Measurements from ENCODE around the gene SOX3.

Gene SOX3

DNA sequence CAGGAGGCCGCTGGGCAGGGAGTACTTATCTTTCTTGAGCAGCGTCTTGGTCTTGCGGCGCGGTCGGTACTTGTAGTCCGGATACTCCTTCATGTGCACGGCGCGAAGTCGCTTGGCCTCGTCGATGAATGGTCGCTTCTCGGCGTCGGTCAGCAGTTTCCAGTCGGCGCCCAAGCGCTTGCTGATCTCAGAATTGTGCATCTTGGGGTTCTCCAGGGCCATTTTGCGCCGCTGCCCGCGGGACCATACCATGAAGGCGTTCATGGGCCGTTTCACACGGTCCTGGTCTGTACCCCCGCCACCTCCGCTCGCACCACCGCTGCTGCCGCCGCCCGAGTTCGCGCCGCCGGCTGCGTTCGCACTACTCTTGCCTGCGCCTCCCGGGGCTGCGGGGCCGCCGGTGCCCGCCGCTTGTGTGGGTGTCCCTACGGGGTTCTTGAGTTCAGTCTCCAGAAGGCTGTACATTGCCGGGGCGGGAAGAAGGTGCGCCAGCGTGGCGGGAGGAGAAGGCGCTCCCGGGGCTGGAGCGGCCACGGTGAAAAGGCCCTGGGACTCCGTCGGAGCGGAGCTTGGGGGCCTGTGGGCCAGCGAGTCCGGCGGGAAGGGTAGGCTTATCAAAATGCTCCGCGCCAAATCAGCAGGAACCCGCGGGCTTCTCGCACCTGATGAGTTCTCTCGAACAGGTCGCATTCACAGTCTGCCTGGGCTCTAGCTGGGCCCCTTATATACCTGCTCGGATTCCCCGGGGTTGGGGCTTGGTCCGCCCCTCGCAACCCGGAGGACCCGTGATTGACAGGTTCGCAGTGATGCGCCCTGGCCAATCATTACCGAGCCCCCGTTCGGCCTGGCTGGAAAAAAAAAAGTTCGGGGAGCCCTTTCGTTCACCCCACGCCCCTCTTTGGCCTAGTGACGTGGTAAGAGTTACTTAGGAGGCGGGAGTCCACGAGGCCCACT is at the start of gene SOX3:
Gene SOX3, minus strand, starts transcription at position 699 of the 954 bp plus-strand sequence. Its CDS starts 9 bp downstream, at position 690.
- no peak for DNase-seq (ENCODE audit: low read depth in 1 of 2, low spot score in 1 of 2)

GRCh38 chrX:140548985-140549384 is 44.1 kb upstream of the SOX3 start:
- no peak for DNase-seq (ENCODE audit: low read depth in 1 of 2, low spot score in 1 of 2)

GRCh38 chrX:140526171-140526570 is 21.3 kb upstream of the SOX3 start:
- DNase-seq (ENCODE audit: low read depth in 1 of 2, low spot score in 1 of 2) = no peak

GRCh38 chrX:140525448-140525847 is 20.6 kb upstream of the SOX3 start:
- DNase-seq (ENCODE audit: low read depth in 1 of 2, low spot score in 1 of 2) = no peak

GRCh38 chrX:140524556-140524955 is 19.7 kb upstream of the SOX3 start:
- DNase-seq (ENCODE audit: low read depth in 1 of 2, low spot score in 1 of 2) = no peak

GRCh38 chrX:140521393-140521792 is 16.5 kb upstream of the SOX3 start:
- DNase-seq (ENCODE audit: low read depth in 1 of 2, low spot score in 1 of 2) = no peak

GRCh38 chrX:140514554-140514953 is 9.7 kb upstream of the SOX3 start:
- DNase-seq (ENCODE audit: low read depth in 1 of 2, low spot score in 1 of 2) = no peak

DNA sequence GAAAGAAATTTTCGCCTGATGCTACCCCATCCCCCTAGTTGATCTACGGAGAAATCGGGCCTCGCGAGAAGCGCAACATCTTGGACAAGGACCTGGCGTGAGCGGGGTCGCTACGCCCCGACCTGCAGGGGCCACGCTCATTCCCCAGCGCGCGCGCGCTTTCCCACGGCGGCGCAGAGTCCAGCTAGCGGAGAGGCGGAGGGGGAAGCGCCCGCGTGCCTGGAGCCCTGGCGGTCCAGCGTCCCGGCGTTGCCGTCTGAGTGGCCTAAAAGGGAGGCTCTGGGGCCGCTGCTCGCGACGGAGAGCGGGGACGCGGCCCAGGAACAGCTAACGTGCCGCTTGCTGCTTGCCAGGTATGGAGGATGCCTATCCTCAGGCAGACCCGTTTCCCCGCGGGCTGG is 6.0 kb upstream of the SOX3 start:
- no peak for DNase-seq (ENCODE audit: low read depth in 1 of 2, low spot score in 1 of 2)

DNA sequence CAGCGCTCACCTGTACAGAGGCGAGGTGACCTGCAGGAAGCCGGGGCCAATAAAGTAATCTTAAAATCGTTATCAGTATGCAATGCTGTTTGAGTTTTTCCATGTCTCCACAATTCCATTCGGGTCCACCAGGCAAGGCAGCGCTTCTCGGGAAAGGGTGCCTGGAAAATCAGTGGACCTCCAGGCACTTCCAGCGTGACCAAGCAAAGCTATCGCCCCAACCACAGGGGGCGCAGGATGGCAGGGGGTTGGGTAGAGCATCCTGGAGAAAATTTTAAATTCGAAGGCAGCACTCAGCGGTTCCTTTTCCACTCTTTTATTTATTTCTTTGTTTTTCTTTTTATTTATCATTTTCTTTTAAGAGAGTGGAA is 5.4 kb upstream of the SOX3 start:
- no peak for DNase-seq (ENCODE audit: low read depth in 1 of 2, low spot score in 1 of 2)

DNA sequence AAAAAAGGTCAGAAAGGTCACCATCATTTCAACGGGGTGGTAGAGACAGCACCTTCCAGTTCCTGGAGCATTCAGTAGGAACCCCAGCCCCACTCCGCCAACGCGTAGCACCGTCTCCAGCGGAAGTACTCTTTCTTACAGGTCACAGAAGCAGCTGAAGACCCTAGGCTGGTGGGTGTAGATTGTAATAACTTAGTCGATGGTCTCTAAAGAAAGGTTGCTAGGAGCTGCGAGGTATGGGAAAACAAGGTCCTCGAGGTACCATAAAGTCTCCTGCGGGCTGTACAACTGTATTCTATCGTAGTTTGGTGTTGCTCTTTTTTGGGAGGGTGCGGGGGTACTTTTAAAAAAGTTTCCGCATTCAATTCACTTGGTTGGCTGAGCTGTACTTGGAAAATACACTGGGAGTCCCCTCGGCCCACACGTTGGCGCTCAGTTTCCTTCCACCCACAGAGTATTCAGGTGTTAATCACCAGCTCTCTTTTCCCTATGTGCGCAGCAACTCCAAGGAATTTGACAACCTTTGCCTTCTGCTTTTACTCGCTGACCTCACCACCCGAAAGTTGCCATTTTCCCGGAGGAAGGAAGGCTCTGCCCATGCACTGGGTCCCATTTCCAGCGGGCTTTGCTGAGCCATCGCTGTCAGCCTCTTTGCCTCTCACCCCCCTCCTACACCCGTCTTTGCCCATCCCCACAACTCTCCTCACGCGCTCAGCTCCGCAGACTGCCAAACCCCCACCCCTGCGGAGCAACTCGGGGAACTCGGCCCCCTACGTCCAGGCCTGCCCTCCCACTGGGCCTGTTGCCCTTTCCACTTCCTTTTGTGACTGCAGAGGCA is 4.8 kb upstream of the SOX3 start:
- no peak for DNase-seq (ENCODE audit: low read depth in 1 of 2, low spot score in 1 of 2)

GRCh38 chrX:140508958-140509357 is 4.1 kb upstream of the SOX3 start:
- DNase-seq (ENCODE audit: low read depth in 1 of 2, low spot score in 1 of 2) = no peak

GRCh38 chrX:140507982-140508305 is 3.1 kb upstream of the SOX3 start:
- no peak for DNase-seq (ENCODE audit: low read depth in 1 of 2, low spot score in 1 of 2)

- DNase-seq (ENCODE audit: low read depth in 1 of 2, low spot score in 1 of 2) = no peak
Measured at GRCh38 chrX:140507223-140507981, 2.5 kb upstream of the SOX3 start.

DNA sequence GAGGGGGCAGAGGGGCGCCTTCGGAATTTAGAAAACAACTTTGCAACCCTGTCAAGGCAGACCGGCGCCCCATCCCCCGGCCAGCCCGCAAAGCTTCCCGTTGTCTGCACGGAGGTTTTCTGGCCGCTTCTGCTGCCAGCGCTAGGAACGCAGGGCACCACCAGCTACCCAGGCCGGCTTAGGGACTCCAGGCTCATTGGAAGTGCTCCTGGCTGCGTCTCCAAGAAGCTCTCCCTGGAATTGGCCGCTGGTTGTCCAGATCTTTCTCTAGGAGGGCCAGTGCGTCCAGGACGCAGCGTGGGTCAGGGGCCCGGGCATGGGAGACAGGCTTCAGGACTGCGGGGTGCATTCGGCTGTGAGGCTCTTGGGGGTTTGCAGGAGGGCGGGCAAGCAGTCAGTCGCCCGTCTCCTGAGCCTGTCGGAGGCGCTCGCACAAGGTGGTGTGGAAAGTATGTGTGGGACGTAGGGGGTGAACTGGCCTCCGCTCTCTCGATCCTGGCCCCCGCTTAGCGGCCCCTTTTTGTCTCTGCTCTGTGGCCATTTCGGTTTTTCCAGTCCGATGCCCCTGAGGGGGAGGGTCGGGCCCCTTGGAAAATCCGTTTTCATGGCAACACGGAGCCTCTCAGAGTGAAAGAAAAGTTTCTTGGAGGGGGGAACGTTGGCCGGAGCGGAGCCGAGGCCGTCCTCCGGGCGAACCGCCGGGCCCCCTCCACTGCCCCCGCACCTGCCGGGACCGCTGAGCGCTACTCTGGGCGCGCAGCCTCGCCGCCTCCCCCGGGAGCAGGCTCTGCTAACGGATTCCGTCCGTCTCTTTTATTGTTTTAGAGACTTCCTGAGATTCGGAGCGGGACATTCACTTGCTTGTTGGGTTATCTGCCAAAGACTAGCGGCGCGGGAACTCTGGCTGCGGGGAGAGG is 810 bp upstream of the SOX3 start:
- no peak for DNase-seq (ENCODE audit: low read depth in 1 of 2, low spot score in 1 of 2)

DNA sequence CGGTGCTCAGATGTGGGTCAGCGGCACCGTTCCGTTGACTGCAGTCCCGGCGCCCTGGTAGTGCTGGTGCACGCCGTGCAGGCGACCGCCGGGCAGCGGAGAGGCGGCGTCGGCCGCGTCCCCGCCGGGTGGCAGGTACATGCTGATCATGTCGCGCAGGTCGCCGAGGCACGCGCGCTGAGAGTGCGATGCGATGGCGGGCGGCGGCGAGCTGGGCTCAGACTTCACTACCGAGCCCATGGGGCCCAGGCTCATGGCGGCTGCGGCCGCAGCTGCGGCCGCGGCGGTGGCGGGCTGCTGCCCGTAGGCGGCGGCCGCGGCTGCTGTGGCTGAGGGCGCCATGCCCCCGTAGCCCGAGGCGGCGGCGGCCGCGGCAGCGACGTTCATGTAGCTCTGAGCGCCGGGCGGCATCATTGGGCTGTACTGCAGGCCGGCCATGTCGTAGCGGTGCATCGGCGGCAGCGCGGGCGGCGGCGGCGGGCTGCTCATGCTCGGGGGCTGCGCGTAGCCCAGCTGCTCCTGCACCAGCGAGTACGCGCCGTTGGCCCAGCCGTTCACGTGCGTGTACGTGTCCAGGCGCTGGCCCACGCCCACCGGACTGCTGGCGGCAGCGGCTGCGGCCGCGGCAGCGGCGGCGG is 1.0 kb downstream of the SOX3 start:
- DNase-seq (ENCODE audit: low read depth in 1 of 2, low spot score in 1 of 2) = no peak

- no peak for DNase-seq (ENCODE audit: low read depth in 1 of 2, low spot score in 1 of 2)
Measured at GRCh38 chrX:140503238-140503601, 1.6 kb downstream of the SOX3 start.

DNA sequence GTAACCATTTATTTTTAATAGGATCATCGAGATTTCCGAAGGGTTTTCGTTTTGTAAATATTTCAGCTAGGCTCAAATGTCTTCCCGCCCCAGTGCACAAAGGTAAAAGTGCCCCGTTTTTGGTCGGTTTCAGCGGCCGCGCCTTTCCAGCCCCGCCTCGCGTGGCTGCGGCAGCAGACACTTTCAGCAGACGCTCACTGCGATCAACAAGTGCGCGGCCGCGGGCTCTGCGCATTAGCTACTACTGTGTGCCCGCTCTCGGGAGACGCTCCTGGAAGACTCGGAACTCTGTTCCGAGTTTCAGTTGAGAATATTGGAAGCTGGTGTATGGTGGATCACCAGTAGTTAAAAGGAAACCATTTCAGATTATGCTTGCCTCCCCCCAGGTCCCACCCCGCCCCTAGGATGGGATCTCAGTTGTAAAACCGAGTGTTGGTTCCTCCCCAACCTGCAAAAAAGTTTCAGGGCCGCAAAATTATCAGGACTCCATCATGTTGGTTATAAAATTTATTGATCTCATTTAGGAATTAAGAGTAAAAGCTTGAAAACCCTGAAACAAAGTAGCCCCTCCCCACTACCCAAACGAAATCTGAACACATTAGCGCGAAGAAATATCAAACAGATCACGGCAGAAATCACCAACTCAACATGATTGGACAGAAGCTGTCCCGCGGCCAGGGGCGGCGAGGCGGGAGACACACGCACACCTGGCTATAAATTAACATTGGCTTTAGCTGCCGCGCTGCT is 2.2 kb downstream of the SOX3 start:
- DNase-seq (ENCODE audit: low read depth in 1 of 2, low spot score in 1 of 2) = no peak

- DNase-seq (ENCODE audit: low read depth in 1 of 2, low spot score in 1 of 2) = no peak
Measured at GRCh38 chrX:140501940-140502468, 2.9 kb downstream of the SOX3 start.

DNA sequence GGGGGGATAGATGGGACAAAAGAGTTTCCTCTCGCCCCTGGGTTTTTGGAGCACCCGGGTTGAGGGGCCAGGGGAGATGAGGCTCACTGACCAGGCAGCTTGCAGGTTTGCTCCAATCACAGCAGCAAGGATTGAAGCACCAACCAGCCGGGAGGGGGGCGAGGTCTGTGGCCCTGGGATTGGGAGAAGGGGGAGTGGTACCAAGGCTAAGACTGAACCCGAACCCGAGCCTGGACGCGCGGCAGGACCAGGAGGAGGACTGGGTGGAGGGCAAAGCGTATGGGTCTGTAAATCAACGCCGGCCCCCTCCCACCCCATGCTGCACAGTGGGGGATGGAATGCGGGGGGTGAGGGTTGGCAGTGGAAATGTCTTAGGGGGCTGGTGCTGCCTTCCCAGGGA is 3.5 kb downstream of the SOX3 start:
- DNase-seq (ENCODE audit: low read depth in 1 of 2, low spot score in 1 of 2) = no peak
